B cell (primary cell): ENCODE data around the gene CALN1.

Experiments used
- CTCF ChIP-seq: fragments of 200-600 bp; IDR thresholded peaks from one replicate; pipeline ENCODE4 v1.8.0; 2022; ENCODE audit warnings: antibody characterized with exemption, mild to moderate bottlenecking
- EZH2 ChIP-seq: IDR thresholded peaks from 2 replicates; pipeline ENCODE4 v1.6.1; 2012; ENCODE audit warnings: borderline replicate concordance, low read depth, mild to moderate bottlenecking, moderate library complexity, low read length; ENCODE audit not compliant: insufficient read depth, poor library complexity, severe bottlenecking

- TF ChIP-seq CTCF = no peak
- TF ChIP-seq EZH2 = no peak
These were observed 130.8 kb downstream of the CALN1 start for GRCh38 chr7:72281308-72281707.
